ENCODE results near the gene NKAIN2.

- TF ChIP-seq PBX3 (IDR thresholded peaks at IDR 0.05) (no peak), CTCF (IDR thresholded peaks at IDR 0.05) (no peak), CHD2 (IDR thresholded peaks at IDR 0.05; ENCODE audit: low read length, partially characterized antibody) (no peak), TAF1 (IDR thresholded peaks at IDR 0.05; ENCODE audit: borderline replicate concordance, low read depth, low read length) (no peak), POLR2AphosphoS5 (IDR thresholded peaks at IDR 0.05; ENCODE audit: low read depth, low read length) (no peak), USF2 (IDR thresholded peaks at IDR 0.05; ENCODE audit: borderline replicate concordance, low read depth, low read length) (no peak), TCF12 (IDR thresholded peaks at IDR 0.05) (no peak), IRF3 (IDR thresholded peaks at IDR 0.05; ENCODE audit: low read depth, low read length) (no peak)
These were observed 633.1 kb downstream of the NKAIN2 start for GRCh38 chr6:124436803-124437202.

All from SK-N-SH (cell line).